Activated CD4-positive, CD25-positive, alpha-beta regulatory T cell (primary cell): ENCODE results near the gene ZGPAT.
"Not testable (repeated sequence)": the region's sequence is repeated elsewhere in the genome, so short reads cannot be mapped to it uniquely, and the experiment has no call there.

Experiments used
- DNase-seq, 4 experiments: peaks; one replicate each; lab custom pipeline; 2025; lab: John Stamatoyannopoulos, UW

Gene ZGPAT

GRCh38 chr20:63703471-63703975 is 4.3 kb upstream of the ZGPAT start:
- DNase-seq, result no peak

DNA sequence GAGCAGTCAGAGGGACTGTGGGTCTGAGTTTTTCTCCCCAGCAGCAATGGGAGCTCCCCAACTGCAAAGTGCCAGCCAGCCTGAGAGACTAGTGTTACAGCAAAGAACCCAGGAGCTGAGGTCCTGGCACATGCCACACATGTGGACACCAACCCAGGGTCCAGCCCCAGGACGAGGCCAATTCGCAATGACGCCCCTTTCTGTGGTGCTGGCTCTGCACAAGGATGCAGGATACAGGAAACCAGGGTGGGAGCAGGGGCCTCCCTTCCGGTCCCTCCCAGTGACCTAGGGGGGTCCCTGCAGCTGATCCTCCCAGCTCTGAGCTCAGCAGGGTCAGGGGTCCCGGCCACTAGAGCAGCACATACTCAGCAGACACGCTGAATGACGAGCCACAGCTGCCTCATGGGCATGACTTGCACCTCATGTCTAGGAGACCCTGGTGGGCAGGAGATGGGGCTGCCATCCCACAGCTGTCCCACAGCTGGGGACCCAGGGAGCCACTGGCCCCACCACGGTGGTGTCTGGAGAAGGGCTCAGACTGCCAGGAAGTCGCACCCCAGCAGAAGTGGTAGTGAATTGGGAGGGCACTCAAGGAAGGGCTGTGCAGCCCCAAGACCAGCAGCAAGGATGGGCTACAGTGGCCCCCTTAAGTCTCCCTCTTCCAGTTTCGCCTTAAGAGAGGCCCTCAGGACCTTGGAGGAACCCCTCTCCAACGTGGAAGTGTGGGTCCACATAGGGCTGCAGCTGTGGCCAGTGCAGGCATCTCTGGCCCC is 3.7 kb upstream of the ZGPAT start:
- no peak for DNase-seq

- no peak for DNase-seq
Measured at GRCh38 chr20:63704749-63705117, 3.1 kb upstream of the ZGPAT start.

DNA sequence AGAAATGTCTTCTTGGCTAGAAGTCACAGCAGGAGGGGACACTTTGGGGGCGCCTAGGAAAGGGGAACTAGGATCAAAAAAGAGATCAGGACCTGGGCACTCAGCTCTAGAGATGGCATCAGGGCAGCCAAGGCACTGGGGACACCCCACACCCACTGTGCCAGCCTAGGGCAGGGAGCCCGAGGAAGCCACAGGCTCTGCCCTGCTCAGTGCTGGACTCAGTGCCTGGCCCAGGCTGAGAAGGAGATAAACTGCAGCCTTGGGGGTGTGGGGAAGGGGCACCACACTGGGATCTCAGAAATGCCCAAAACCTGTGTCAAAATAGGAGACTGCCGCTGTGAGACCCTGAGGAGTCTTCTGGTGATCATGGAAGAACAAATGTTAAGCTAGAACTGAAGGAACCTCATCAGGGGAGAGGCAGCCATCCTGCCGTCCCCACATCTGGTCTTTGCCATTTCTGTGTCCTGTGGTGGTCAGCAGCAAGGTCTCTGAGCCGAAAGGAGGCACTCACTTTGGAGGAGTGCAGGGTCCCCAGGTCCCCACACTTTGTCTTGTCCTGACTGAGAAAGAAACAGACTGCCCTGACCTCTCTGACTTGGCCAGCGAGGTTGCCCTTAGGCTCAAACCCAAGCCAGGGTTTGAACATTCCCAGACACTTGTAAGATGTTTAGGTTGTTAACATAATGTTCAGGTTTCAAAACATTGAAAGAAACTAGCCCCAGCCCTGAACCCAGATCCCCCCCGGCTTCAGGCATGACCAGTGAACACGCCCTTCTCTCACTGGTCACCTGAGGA is 2.4 kb upstream of the ZGPAT start:
- no peak for DNase-seq

DNA sequence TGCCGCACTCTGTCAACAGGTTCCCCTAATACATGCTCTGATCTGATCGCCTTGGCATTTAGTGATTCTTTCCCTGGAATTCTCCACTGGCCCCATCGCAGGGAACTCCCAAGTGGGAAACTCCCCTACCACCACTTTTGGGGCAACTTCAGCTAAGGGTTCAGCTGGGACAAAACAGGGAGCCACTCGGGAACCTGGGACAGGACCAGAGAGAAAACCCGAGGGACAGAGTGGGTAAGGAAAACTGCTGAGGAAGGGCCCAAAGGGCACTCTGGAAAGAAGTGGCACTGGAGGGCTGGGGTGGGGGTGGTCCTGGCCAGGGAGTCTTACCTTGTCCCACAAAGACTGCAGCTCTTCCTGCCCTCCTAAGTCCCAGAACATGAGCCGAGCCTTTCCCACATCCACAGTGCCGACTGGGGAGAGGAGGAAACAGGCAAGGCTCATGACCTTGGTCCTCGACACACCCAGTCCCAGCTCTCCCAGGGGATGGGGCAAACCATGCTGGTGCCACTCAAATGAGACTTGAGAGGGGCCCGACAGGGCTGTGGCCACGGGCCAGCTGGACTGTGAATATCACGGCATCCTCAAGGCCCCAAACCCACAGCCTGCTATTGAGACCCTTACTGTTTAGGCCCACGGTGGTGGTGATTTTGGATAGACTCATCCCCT is 1.7 kb upstream of the ZGPAT start:
- no peak for DNase-seq

DNA sequence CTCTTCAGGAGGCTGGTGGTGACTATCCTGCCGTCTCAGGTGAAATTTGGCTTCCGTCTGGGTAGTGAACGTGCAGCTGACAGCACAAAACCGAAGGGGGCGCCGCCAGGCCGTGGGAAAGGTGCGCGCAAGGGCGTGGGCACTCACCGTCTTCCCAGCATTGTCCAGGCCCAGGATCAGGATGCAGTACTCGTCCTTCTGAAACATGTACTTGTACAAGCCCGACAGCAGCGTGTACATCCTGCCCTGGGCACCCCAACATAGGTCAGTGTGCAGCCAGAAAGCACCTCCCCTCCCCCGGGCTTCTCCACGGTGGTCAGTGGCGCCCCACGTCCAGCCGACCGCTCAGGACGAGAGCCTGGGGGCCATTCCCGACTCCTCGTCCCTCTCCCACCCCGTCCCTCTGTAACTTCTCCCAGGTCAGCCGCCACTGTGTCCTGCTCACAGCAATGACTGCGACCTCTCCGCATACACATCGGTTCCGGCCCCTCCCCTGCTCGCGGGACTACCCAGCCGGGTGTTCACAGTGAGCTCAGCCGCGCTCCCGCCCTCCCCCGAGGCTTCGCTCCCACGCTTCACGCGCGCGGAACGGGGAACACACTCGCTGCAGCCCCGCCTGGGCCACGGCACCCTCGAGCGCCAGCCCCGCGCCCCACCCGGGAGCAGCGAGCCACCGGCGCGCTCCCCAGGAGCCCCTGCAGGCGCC is 834 bp upstream of the ZGPAT start:
- DNase-seq, result peak in 2 of 4 experiments; percentile 45 to 54

GRCh38 chr20:63708301-63709148 is 686 bp downstream of the ZGPAT start:
- DNase-seq, result no peak

DNA sequence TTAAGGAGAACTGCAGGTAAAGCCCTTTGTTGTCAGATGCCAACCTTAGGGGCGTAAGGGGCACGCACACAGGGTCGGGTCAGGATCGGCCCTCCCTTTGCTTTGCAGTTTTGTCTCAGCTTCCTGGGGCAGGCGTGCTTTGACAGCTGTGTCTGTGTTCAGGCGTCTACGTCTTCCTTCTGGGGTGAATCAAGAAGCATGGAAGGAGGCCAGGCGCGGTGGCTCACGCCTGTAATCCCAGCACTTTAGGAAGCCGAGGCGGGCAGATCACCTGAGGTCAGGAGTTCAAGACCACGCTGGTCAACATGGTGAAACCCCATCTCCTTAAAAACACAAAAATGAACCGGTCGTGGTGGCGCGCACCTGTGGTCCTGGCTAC is 1.3 kb downstream of the ZGPAT start:
- no peak for DNase-seq

- no peak for DNase-seq
Measured at GRCh38 chr20:63711085-63711645, 3.3 kb downstream of the ZGPAT start.

GRCh38 chr20:63712191-63712590 is 4.4 kb downstream of the ZGPAT start:
- no peak for DNase-seq

DNA sequence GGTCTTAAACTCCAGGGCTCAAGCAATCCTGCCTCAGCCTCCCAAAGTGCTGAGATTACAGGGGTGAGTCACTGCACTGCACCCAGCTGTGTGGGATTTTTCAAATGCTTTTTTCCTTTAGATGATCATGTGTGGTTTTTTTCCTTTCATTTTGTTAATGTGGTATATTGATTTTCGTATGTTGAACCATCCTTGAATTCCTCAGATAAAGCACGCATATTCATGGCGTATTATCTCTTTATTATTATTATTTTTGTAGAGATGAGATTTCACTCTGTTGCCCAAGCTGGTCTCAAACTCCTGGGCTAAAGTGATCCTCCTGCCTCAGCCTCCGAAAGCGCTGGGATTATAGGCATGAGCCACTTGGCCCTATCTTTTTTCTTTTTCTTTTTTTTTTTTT is 7.0 kb downstream of the ZGPAT start:
- DNase-seq, result no peak

GRCh38 chr20:63718996-63719395 is 11.2 kb downstream of the ZGPAT start:
- no peak for DNase-seq

DNA sequence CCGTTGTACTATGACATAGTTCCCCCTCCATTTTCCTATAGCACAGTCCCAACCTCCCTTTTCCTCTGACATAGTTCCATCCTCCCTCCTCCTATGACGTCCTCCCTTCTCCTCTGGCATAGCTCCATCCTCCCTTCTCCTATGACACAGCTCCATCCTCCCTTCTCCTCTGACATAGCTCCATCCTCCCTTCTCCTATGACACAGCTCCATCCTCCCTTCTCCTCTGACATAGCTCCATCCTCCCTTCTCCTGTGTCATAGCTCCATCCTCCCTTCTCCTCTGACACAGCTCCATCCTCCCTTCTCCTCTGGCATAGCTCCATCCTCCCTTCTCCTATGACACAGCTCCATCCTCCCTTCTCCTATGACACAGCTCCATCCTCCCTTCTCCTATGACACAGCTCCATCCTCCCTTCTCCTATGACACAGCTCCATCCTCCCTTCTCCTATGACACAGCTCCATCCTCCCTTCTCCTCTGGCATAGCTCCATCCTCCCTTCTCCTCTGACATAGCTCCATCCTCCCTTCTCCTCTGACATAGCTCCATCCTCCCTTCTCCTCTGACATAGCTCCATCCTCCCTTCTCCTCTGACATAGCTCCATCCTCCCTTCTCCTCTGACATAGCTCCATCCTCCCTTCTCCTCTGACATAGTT is 15.3 kb downstream of the ZGPAT start:
- not testable (repeated sequence) for DNase-seq

- not testable (repeated sequence) for DNase-seq
Measured at GRCh38 chr20:63730189-63730733, 22.4 kb downstream of the ZGPAT start.

DNA sequence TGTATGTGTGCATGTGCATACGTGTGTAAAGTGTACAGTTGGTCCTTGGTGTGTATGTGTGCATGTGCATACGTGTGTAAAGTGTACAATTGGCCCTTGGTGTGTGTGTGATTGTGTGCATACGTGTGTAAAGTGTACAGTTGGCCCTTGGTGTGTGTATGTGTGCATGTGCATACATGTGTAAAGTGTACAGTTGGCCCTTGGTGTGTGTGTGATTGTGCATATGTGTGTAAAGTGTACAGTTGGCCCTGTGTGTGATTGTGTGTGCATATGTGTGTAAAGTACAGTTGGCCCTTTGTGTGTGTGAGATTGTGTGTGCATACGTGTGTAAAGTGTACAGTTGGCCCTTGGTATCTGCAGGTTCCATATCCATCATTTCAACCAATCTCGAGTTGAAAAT is 23.6 kb downstream of the ZGPAT start:
- no peak for DNase-seq

- no peak for DNase-seq
Measured at GRCh38 chr20:63732118-63733095, 24.6 kb downstream of the ZGPAT start.

DNA sequence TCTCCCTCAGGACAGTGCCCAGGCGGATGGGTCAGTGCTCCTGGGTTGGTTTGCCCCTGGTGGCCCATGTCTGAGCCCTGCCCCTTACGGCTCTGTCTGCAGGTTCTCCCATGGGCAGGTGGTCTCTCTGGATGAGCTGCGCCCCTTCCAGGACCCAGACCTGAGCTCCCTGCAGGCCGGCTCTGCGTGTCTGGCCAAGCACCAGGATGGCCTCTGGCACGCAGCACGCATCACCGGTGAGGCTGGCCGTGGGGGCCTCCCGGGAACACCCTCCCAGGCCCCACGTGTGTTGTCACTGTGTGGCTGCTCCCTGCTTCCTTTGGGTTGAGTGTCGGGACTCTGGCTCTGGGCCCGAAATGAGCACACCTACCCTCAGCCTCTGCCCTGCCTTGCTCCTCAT is 25.3 kb downstream of the ZGPAT start:
- DNase-seq, result no peak

- no peak for DNase-seq
Measured at GRCh38 chr20:63733579-63734081, 25.8 kb downstream of the ZGPAT start.
